HCT116 (cell line): ENCODE measurements around the gene ATP8A2. TPM values are rescaled to one million over a fixed set of nuclear protein-coding genes. Genes with fewer than 3 reads are reported as not detected.

Experiments
- ATAC-seq: fragments of 200-7000 bp; cut with Tn5 transposase; 2 replicates; pipeline ENCODE4 v1.9.1; 2020; ENCODE audit warnings: mild to moderate bottlenecking, moderate library complexity
- BruUV-seq: library from RNA; stranded (reverse); fragments of 400-500 nt; replicated peaks from 2 replicates; lab custom pipeline; 2021; lab: Mats Ljungman, UMichigan
- CTCF ChIA-PET: fragments of 300-600 bp; sonication (Branson Sonifier 250); formaldehyde crosslinking; loops from one replicate; lab custom pipeline; 2021; ENCODE audit warnings: antibody characterized with exemption; lab: Charles Lee
- POLR2A ChIA-PET: fragments of 300-600, 350-600 bp; sonication (Branson Sonifier 250); formaldehyde crosslinking; loops from one replicate; lab custom pipeline; 2021; ENCODE audit warnings: antibody characterized with exemption; lab: Charles Lee
- RAD21 ChIA-PET, 2 experiments: fragments of 300-600 bp; sonication (Branson Sonifier 250); formaldehyde crosslinking; loops; one replicate each; lab custom pipeline; 2023; ENCODE audit warnings: low total read pairs in 2 of 2; ENCODE audit not compliant: uncharacterized antibody in 2 of 2, unreplicated experiment in 2 of 2, low non-redundant PET in 1 of 2; lab: Charles Lee
- DNase-seq: peaks from one replicate; pipeline ENCODE4 v3.0.0-alpha.2; 2010; ENCODE audit warnings: low read depth, low spot score
- H2AFZ ChIP-seq: fragments of 200-600 bp; shearing (Covaris generic), sonication (generic); 2 replicates; pipeline ENCODE4 v1.6.1; 2017; ENCODE audit warnings: low read depth, mixed run types, mixed read lengths, antibody characterized with exemption, low read length; ENCODE audit not compliant: poor library complexity, severe bottlenecking
- H3K27ac ChIP-seq: 2 replicates; pipeline ENCODE4 v1.5.1; 2012; ENCODE audit warnings: low read depth, low read length
- H3K27me3 ChIP-seq: fragments of 200-600 bp; sonication (generic); 2 replicates; pipeline ENCODE4 v1.6.1; 2016; ENCODE audit warnings: mixed run types, low read length, mixed read lengths; ENCODE audit not compliant: insufficient read depth
- H3K36me3 ChIP-seq, 2 experiments: fragments of 200-500 bp in 1 of 2; fragments of 200-600 bp in 1 of 2; sonication (Bioruptor generic) in 1 of 2; sonication (generic) in 1 of 2; 2 replicates each; pipeline versions ENCODE4 v1.5.1 to v1.6.1; 2014 to 2016; ENCODE audit warnings: low read length in 2 of 2, inconsistent platforms in 1 of 2, mixed read lengths in 1 of 2, mixed run types in 1 of 2; ENCODE audit not compliant: insufficient read depth in 2 of 2, control insufficient read depth in 1 of 2
- H3K4me1 ChIP-seq, 2 experiments: fragments of 200-600 bp in 1 of 2; sonication (generic) in 1 of 2; 2 replicates each; pipeline versions ENCODE4 v1.5.1 to v1.6.1; 2012 to 2017; ENCODE audit warnings: low read length in 2 of 2, inconsistent platforms in 1 of 2, mild to moderate bottlenecking in 1 of 2, mixed read lengths in 1 of 2, mixed run types in 1 of 2, moderate library complexity in 1 of 2; ENCODE audit not compliant: insufficient read depth in 2 of 2, control insufficient read depth in 1 of 2
- H3K4me2 ChIP-seq: fragments of 200-600 bp; sonication (generic); 2 replicates; pipeline ENCODE4 v1.6.1; 2017; ENCODE audit warnings: mixed run types, low read length, mixed read lengths
- H3K4me3 ChIP-seq, 2 experiments: fragments of 200-600 bp in 1 of 2; sonication (generic) in 1 of 2; replicated peaks in 1 of 2; 2 replicates each; pipeline ENCODE4 v1.5.1; 2011 to 2016; ENCODE audit warnings: low read length in 2 of 2, control low read depth in 1 of 2, low read depth in 1 of 2, mild to moderate bottlenecking in 1 of 2, mixed read lengths in 1 of 2, mixed run types in 1 of 2
- H3K79me2 ChIP-seq: fragments of 200-600 bp; sonication (generic); 2 replicates; pipeline ENCODE4 v1.6.1; 2017; ENCODE audit warnings: mild to moderate bottlenecking, mixed run types, low read length, moderate library complexity, mixed read lengths; ENCODE audit not compliant: insufficient read depth
- H3K9ac ChIP-seq: fragments of 200-600 bp; sonication (generic); 2 replicates; pipeline ENCODE4 v1.6.1; 2016; ENCODE audit warnings: low read length, mixed read lengths
- H3K9me2 ChIP-seq: fragments of 200-600 bp; sonication (generic), shearing (Covaris generic); 2 replicates; pipeline ENCODE4 v1.6.1; 2017; ENCODE audit warnings: mixed run types, mild to moderate bottlenecking, moderate library complexity; ENCODE audit not compliant: insufficient read depth
- H3K9me3 ChIP-seq, 2 experiments: fragments of 200-500 bp in 1 of 2; fragments of 200-600 bp in 1 of 2; sonication (Bioruptor generic) in 1 of 2; sonication (generic) in 1 of 2; 2 replicates each; pipeline ENCODE4 v1.6.1; 2014 to 2017; ENCODE audit warnings: low read length in 2 of 2, mixed read lengths in 2 of 2, inconsistent platforms in 1 of 2, low read depth in 1 of 2, mild to moderate bottlenecking in 1 of 2, mixed run types in 1 of 2, moderate library complexity in 1 of 2; ENCODE audit not compliant: control insufficient read depth in 1 of 2, insufficient read depth in 1 of 2
- H4K20me1 ChIP-seq: fragments of 200-600 bp; sonication (generic), shearing (Covaris generic); 2 replicates; pipeline ENCODE4 v1.6.1; 2017; ENCODE audit warnings: mixed run types, mild to moderate bottlenecking, moderate library complexity; ENCODE audit not compliant: insufficient read depth
- CBX3 ChIP-seq: IDR thresholded peaks from 2 replicates; pipeline ENCODE4 v1.6.1; 2012; ENCODE audit warnings: low read depth
- CEBPB ChIP-seq: IDR thresholded peaks from 2 replicates; pipeline ENCODE4 v1.6.1; 2012; ENCODE audit warnings: low read depth
- EGR1 ChIP-seq: IDR thresholded peaks from 2 replicates; pipeline ENCODE4 v1.6.1; 2012; ENCODE audit warnings: low read depth
- ELF1 ChIP-seq: IDR thresholded peaks from 2 replicates; pipeline ENCODE4 v1.6.1; 2012; ENCODE audit warnings: low read depth, borderline replicate concordance
- EZH2 ChIP-seq: fragments of 200-600 bp; sonication (generic); IDR thresholded peaks from 2 replicates; pipeline ENCODE4 v1.6.1; 2017; ENCODE audit warnings: antibody characterized with exemption, mixed run types
- FOSL1 ChIP-seq: IDR thresholded peaks from 2 replicates; pipeline ENCODE4 v1.6.1; 2012; ENCODE audit warnings: low read depth
- JUND ChIP-seq: IDR thresholded peaks from 2 replicates; pipeline ENCODE4 v1.6.1; 2012
- MAX ChIP-seq: IDR thresholded peaks from 2 replicates; pipeline ENCODE4 v1.6.1; 2012
- POLR2AphosphoS5 ChIP-seq: IDR thresholded peaks from 2 replicates; pipeline ENCODE4 v1.6.1; 2011; ENCODE audit warnings: mild to moderate bottlenecking, low read depth, low read length, moderate library complexity
- RAD21 ChIP-seq: IDR thresholded peaks from 2 replicates; pipeline ENCODE4 v1.6.1; 2012; ENCODE audit warnings: low read depth, mild to moderate bottlenecking
- SIN3A ChIP-seq: IDR thresholded peaks from 2 replicates; pipeline ENCODE4 v1.6.1; 2012; ENCODE audit warnings: low read depth
- SP1 ChIP-seq: IDR thresholded peaks from 2 replicates; pipeline ENCODE4 v1.6.1; 2012; ENCODE audit warnings: low read depth
- SRF ChIP-seq: IDR thresholded peaks from 2 replicates; pipeline ENCODE4 v1.6.1; 2012; ENCODE audit warnings: low read depth
- TCF7L2 ChIP-seq: IDR thresholded peaks from 2 replicates; pipeline ENCODE4 v1.7.0; 2011; ENCODE audit warnings: borderline replicate concordance, inconsistent platforms; ENCODE audit not compliant: insufficient read depth, insufficient read length; ENCODE audit errors: extremely low read depth
- YY1 ChIP-seq: IDR thresholded peaks from 2 replicates; pipeline ENCODE4 v1.6.1; 2011; ENCODE audit warnings: low read length, low read depth, moderate library complexity, mild to moderate bottlenecking; ENCODE audit not compliant: insufficient replicate concordance; ENCODE audit errors: extremely low read depth
- ZFX ChIP-seq: fragments of 450-650 bp; IDR thresholded peaks from 2 replicates; pipeline ENCODE4 v1.6.1; 2017
- ZNF274 ChIP-seq: fragments of 200-500 bp; sonication (Bioruptor generic); IDR thresholded peaks from 2 replicates; pipeline ENCODE4 v1.6.1; 2014; ENCODE audit warnings: mild to moderate bottlenecking, low read depth, low read length, inconsistent platforms
- intact Hi-C: fragments of 100-400 bp; cut with micrococcal nuclease; formaldehyde crosslinking; loops from 2 replicates; pipeline ENCODE4 v1.10.0; 2022
- total RNA-seq: library from RNA; stranded (reverse); gene quantifications from one replicate; pipeline ENCODE4 v1.2.1, GENCODE V29; 2021; ENCODE audit not compliant: unreplicated experiment
- TF ChIP-seq, protein P1 (sequence below): IDR thresholded peaks from 2 replicates; pipeline ENCODE4 v1.6.1; 2012
- TF ChIP-seq, protein P2 (sequence below): IDR thresholded peaks from 2 replicates; pipeline ENCODE4 v1.6.1; 2012; ENCODE audit warnings: low read depth

ATP8A2 gene
- total RNA-seq, 1 experiment from 2014 or later = not detected

GRCh38 chr13:25421612-25422011 is 49.8 kb downstream of the ATP8A2 start:
- Histone ChIP-seq H3K4me1 (no peaks in the 10 kb centered on the region), H3K79me2 (no peaks in the 10 kb centered on the region), H3K27me3 (peaks cover 63% of the 10 kb centered on the region), H3K4me2 (no peak overlapping the region), H2AFZ (no peak overlapping the region), H3K4me3 (no peak overlapping the region), H3K9me2 (no peaks in the 10 kb centered on the region), H3K27ac (no peak overlapping the region), H3K36me3 (no peaks in the 10 kb centered on the region), H3K9me3 (no peaks in the 10 kb centered on the region), H4K20me1 (no peaks in the 10 kb centered on the region), H3K9ac (no peak overlapping the region)
- no peak for DNase-seq
- no peak for ATAC-seq
- intact Hi-C loops = no loop called here
- ChIA-PET POLR2A (no interaction called here), RAD21 (no interaction called here), CTCF (no interaction called here)
- BruUV-seq = no TSS peak
- TF ChIP-seq EGR1 = no peak
- TF ChIP-seq YY1 = no peak
- no peak for TF ChIP-seq POLR2AphosphoS5
- no peak for TF ChIP-seq MAX
- TF ChIP-seq, protein P1, sequence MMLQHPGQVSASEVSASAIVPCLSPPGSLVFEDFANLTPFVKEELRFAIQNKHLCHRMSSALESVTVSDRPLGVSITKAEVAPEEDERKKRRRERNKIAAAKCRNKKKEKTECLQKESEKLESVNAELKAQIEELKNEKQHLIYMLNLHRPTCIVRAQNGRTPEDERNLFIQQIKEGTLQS = no peak
- no peak for TF ChIP-seq EZH2
- no peak for TF ChIP-seq CEBPB
- no peak for TF ChIP-seq ELF1
- TF ChIP-seq SP1 = no peak
- no peak for TF ChIP-seq SRF
- no peak for TF ChIP-seq JUND

- H3K27me3 ChIP-seq = peaks cover 58% of the 10 kb centered on the region
- no peak for TF ChIP-seq SRF
- TF ChIP-seq SIN3A = no peak
- no peak for TF ChIP-seq POLR2AphosphoS5
- TF ChIP-seq CBX3 = no peak
- TF ChIP-seq, protein P2, sequence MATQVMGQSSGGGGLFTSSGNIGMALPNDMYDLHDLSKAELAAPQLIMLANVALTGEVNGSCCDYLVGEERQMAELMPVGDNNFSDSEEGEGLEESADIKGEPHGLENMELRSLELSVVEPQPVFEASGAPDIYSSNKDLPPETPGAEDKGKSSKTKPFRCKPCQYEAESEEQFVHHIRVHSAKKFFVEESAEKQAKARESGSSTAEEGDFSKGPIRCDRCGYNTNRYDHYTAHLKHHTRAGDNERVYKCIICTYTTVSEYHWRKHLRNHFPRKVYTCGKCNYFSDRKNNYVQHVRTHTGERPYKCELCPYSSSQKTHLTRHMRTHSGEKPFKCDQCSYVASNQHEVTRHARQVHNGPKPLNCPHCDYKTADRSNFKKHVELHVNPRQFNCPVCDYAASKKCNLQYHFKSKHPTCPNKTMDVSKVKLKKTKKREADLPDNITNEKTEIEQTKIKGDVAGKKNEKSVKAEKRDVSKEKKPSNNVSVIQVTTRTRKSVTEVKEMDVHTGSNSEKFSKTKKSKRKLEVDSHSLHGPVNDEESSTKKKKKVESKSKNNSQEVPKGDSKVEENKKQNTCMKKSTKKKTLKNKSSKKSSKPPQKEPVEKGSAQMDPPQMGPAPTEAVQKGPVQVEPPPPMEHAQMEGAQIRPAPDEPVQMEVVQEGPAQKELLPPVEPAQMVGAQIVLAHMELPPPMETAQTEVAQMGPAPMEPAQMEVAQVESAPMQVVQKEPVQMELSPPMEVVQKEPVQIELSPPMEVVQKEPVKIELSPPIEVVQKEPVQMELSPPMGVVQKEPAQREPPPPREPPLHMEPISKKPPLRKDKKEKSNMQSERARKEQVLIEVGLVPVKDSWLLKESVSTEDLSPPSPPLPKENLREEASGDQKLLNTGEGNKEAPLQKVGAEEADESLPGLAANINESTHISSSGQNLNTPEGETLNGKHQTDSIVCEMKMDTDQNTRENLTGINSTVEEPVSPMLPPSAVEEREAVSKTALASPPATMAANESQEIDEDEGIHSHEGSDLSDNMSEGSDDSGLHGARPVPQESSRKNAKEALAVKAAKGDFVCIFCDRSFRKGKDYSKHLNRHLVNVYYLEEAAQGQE = no peak
- TF ChIP-seq ZNF274 = no peak
- TF ChIP-seq ZFX = no peak
- no peak for TF ChIP-seq YY1
- TF ChIP-seq TCF7L2 = no peak
- no peak for TF ChIP-seq ELF1
- TF ChIP-seq CEBPB = no peak
- TF ChIP-seq FOSL1 = no peak
- TF ChIP-seq RAD21 = no peak
Observed at GRCh38 chr13:25422153-25422552, 50.4 kb downstream of the ATP8A2 start.

More at GRCh38 chr13:25422153-25422552, 50.4 kb downstream of the ATP8A2 start:
- ATAC-seq (no peak), DNase-seq (no peak)
- no peak overlapping the region for H2AFZ ChIP-seq
- POLR2A ChIA-PET = no interaction called here
- no peaks in the 10 kb centered on the region for H3K79me2 ChIP-seq
- no peaks in the 10 kb centered on the region for H3K9me2 ChIP-seq
- no TSS peak for BruUV-seq
- CTCF ChIA-PET = no interaction called here
- no peak overlapping the region for H3K9ac ChIP-seq
- no peaks in the 10 kb centered on the region for H4K20me1 ChIP-seq
- H3K4me2 ChIP-seq = no peak overlapping the region
- RAD21 ChIA-PET = no interaction called here
- no peak overlapping the region for H3K27ac ChIP-seq
- no peaks in the 10 kb centered on the region for H3K4me1 ChIP-seq
- H3K36me3 ChIP-seq = no peaks in the 10 kb centered on the region
- intact Hi-C loops = no loop called here
- no peak overlapping the region for H3K4me3 ChIP-seq
- no peaks in the 10 kb centered on the region for H3K9me3 ChIP-seq
